ENCODE data around the gene SP3.

GRCh38 chr2:174003720-174004695 is 38.8 kb upstream of the SP3 start:
- no peak for TF ChIP-seq CTCF (IDR thresholded peaks at IDR 0.05)
- TF ChIP-seq EP300 (IDR thresholded peaks at IDR 0.05), result no peak
- no peak for TF ChIP-seq POLR2A (IDR thresholded peaks at IDR 0.05)

All from gastroesophageal sphincter (tissue), 3 donors.